HEK293 (cell line): ENCODE data around the gene PPP1R1C.

Experiments used
- CTCF ChIA-PET: fragments of 350-600 bp; formaldehyde crosslinking; extraction: SDS; loops from one replicate; lab custom pipeline; 2021; ENCODE audit warnings: antibody characterized with exemption; lab: Yijun Ruan, JAX
- POLR2A ChIA-PET: fragments of 300-600 bp; formaldehyde crosslinking; extraction: SDS; loops from one replicate; lab custom pipeline; 2020; ENCODE audit warnings: antibody characterized with exemption, inconsistent platforms; lab: Yijun Ruan, JAX
- H3K27ac ChIP-seq: fragments of 200-500 bp; sonication (Bioruptor generic); 2 replicates; pipeline ENCODE4 v1.5.1; 2014; ENCODE audit warnings: low read depth, low read length, control low read depth, inconsistent platforms; ENCODE audit errors: extremely low read depth
- H3K36me3 ChIP-seq, 2 experiments: fragments of 200-500 bp in 1 of 2; sonication (Bioruptor generic) in 1 of 2; 1 replicate in 1 of 2; 2 replicates in 1 of 2; pipeline ENCODE4 v1.5.1; 2014 to 2017; ENCODE audit warnings: inconsistent platforms in 2 of 2, low read length in 2 of 2; ENCODE audit not compliant: control insufficient read depth in 2 of 2, insufficient read depth in 1 of 2
- H3K4me1 ChIP-seq: fragments of 200-500 bp; sonication (Bioruptor generic); 2 replicates; pipeline ENCODE4 v1.5.1; 2014; ENCODE audit warnings: mild to moderate bottlenecking, low read length, inconsistent platforms; ENCODE audit not compliant: control insufficient read depth, insufficient read depth
- H3K4me3 ChIP-seq: 2 replicates; pipeline ENCODE4 v1.5.1; 2011; ENCODE audit warnings: low read depth, mild to moderate bottlenecking, control low read depth, low read length, moderate library complexity
- H3K9me3 ChIP-seq: fragments of 200-500 bp; sonication (Bioruptor generic); 2 replicates; pipeline ENCODE4 v1.5.1; 2014; ENCODE audit warnings: low read depth, low read length, inconsistent platforms; ENCODE audit not compliant: control insufficient read depth, insufficient read depth
- REPIN1 ChIP-seq: fragments of 450-650 bp; formaldehyde crosslinking; IDR thresholded peaks from 2 replicates; pipeline ENCODE4 v1.5.1; 2017; ENCODE audit warnings: missing biosample characterization, missing genetic modification characterization, low read depth
- SP2 ChIP-seq: fragments of 450-650 bp; formaldehyde crosslinking; IDR thresholded peaks from 2 replicates; pipeline ENCODE4 v1.5.1; 2016; ENCODE audit warnings: missing biosample characterization, missing genetic modification characterization
- TCF7L2 ChIP-seq: IDR thresholded peaks from 2 replicates; pipeline ENCODE4 v1.6.1; 2011; ENCODE audit warnings: low read depth, mild to moderate bottlenecking, inconsistent platforms, low read length, moderate library complexity, borderline replicate concordance
- ZNF155 ChIP-seq: fragments of 450-650 bp; formaldehyde crosslinking; IDR thresholded peaks from 2 replicates; pipeline ENCODE4 v1.5.1; 2016; ENCODE audit warnings: missing biosample characterization, missing genetic modification characterization
- ZNF174 ChIP-seq: fragments of 450-650 bp; formaldehyde crosslinking; IDR thresholded peaks from 2 replicates; pipeline ENCODE4 v1.5.0; 2017; ENCODE audit warnings: missing biosample characterization, mild to moderate bottlenecking, missing genetic modification characterization
- ZNF214 ChIP-seq: fragments of 450-650 bp; formaldehyde crosslinking; IDR thresholded peaks from 2 replicates; pipeline ENCODE4 v1.5.1; 2017; ENCODE audit warnings: missing biosample characterization, mild to moderate bottlenecking, missing genetic modification characterization, borderline replicate concordance
- ZNF311 ChIP-seq: fragments of 450-650 bp; formaldehyde crosslinking; IDR thresholded peaks from 2 replicates; pipeline ENCODE4 v1.5.1; 2017; ENCODE audit warnings: missing biosample characterization, missing genetic modification characterization, borderline replicate concordance
- ZNF48 ChIP-seq: fragments of 450-650 bp; formaldehyde crosslinking; IDR thresholded peaks from 2 replicates; pipeline ENCODE4 v1.5.1; 2016; ENCODE audit warnings: missing biosample characterization, missing genetic modification characterization
- ZNF548 ChIP-seq: fragments of 450-650 bp; formaldehyde crosslinking; IDR thresholded peaks from 2 replicates; pipeline ENCODE4 v1.5.1; 2016; ENCODE audit warnings: missing biosample characterization, missing genetic modification characterization
- ZNF585B ChIP-seq: fragments of 450-650 bp; formaldehyde crosslinking; IDR thresholded peaks from 2 replicates; pipeline ENCODE4 v1.5.1; 2016; ENCODE audit warnings: missing biosample characterization, missing genetic modification characterization
- ZNF624 ChIP-seq: fragments of 450-650 bp; formaldehyde crosslinking; IDR thresholded peaks from 2 replicates; pipeline ENCODE4 v1.5.1; 2017; ENCODE audit warnings: missing biosample characterization, missing genetic modification characterization
- ZNF701 ChIP-seq: fragments of 450-650 bp; formaldehyde crosslinking; IDR thresholded peaks from 2 replicates; pipeline ENCODE4 v1.5.1; 2016; ENCODE audit warnings: missing biosample characterization, missing genetic modification characterization
- ZNF768 ChIP-seq: fragments of 450-650 bp; formaldehyde crosslinking; IDR thresholded peaks from 2 replicates; pipeline ENCODE4 v1.5.1; 2018; ENCODE audit warnings: missing biosample characterization, mild to moderate bottlenecking, missing genetic modification characterization
- ZNF776 ChIP-seq: fragments of 450-650 bp; formaldehyde crosslinking; IDR thresholded peaks from 2 replicates; pipeline ENCODE4 v1.5.0; 2017; ENCODE audit warnings: missing biosample characterization, missing genetic modification characterization, borderline replicate concordance
- ZSCAN16 ChIP-seq: fragments of 450-650 bp; formaldehyde crosslinking; IDR thresholded peaks from 2 replicates; pipeline ENCODE4 v1.5.1; 2016; ENCODE audit warnings: missing biosample characterization, missing genetic modification characterization
- ZXDB ChIP-seq: fragments of 450-650 bp; formaldehyde crosslinking; IDR thresholded peaks from 2 replicates; pipeline ENCODE4 v1.5.1; 2016; ENCODE audit warnings: missing biosample characterization, missing genetic modification characterization
- TF ChIP-seq, protein P1 (sequence below): fragments of 450-650 bp; formaldehyde crosslinking; IDR thresholded peaks from 2 replicates; pipeline ENCODE4 v1.5.1; 2016; ENCODE audit warnings: missing biosample characterization, missing genetic modification characterization
- TF ChIP-seq, protein P2 (sequence below): fragments of 450-650 bp; formaldehyde crosslinking; IDR thresholded peaks from 2 replicates; pipeline ENCODE4 v1.5.1; 2016; ENCODE audit warnings: missing biosample characterization, missing genetic modification characterization
- TF ChIP-seq, protein P3 (sequence below): fragments of 450-650 bp; formaldehyde crosslinking; IDR thresholded peaks from 2 replicates; pipeline ENCODE4 v1.5.1; 2016; ENCODE audit warnings: missing biosample characterization, missing genetic modification characterization
- TF ChIP-seq, protein P4 (sequence below): IDR thresholded peaks from 2 replicates; pipeline ENCODE4 v1.6.1; 2011; ENCODE audit warnings: mild to moderate bottlenecking, low read depth, low read length, borderline replicate concordance

Gene PPP1R1C

DNA sequence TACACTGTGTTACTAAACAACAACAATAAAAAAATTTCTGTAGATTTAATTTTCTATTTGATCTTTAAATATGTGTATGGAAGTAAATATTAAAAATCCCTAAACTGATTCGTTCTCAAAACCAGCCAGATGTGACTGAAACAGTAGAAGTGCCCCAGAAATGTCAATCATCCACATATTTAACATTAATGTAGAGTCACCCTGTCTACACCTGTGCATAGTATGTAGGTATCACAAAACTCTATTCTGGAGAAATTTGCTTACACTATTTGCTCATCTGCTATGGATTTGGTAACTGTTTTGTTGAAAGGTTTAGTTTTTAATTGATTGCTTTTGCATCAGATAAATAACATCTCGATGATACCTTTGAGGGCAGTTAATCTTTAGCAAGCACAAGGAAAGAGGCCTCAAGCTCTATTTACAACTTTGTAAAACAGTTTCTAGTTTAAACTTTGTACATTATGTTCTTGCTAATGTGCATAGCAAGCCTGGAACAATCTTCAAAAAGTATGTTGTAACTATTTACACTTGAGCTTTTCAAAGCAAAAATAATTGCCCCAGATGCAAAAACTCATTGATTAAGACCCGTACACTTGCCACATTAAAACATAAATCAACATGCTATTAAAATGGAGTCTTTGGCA lies 76.8 kb downstream of the PPP1R1C start (continued):
- no peak for TF ChIP-seq ZNF701 (tag by site-specific recombination)
- TF ChIP-seq, protein P1, sequence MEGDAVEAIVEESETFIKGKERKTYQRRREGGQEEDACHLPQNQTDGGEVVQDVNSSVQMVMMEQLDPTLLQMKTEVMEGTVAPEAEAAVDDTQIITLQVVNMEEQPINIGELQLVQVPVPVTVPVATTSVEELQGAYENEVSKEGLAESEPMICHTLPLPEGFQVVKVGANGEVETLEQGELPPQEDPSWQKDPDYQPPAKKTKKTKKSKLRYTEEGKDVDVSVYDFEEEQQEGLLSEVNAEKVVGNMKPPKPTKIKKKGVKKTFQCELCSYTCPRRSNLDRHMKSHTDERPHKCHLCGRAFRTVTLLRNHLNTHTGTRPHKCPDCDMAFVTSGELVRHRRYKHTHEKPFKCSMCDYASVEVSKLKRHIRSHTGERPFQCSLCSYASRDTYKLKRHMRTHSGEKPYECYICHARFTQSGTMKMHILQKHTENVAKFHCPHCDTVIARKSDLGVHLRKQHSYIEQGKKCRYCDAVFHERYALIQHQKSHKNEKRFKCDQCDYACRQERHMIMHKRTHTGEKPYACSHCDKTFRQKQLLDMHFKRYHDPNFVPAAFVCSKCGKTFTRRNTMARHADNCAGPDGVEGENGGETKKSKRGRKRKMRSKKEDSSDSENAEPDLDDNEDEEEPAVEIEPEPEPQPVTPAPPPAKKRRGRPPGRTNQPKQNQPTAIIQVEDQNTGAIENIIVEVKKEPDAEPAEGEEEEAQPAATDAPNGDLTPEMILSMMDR (tag by site-specific recombination), result no peak

DNA sequence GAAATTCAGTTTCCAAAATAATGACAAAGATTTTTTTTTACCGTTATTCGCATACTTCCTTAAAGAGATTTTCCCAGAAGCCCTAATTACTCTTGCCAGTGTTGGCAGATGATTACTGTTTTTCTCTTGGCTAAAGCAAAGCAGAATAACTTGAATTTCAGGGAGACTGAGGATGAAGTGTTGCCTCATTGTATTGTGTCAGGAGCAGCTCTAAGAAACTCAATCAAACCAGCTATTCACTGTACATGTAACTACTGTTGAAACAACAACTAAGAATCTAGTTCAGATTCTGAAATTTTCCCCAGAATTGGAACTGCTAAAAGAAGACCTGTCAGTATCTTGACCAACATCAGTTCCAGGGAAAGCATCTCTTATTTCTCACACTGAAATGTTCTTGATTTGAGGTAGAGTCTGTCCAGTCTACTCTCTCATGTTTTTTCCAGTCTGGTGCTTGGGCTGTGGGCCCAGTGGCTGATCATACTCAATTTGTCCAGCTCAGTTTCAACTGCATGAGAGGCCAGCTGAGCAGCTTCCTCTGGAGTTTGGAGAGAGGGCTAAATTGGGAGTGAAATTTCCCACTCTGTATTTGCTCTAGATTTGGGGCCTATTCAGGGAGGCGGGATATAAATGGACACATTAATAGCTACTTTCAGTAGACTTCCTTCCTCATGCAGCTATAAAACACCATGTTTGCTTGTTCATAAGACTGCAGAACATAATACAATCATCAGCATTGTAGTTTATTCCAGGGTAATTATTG lies 78.5 kb downstream of the PPP1R1C start:
- POLR2A ChIA-PET, result no interaction called here
- Histone ChIP-seq H3K36me3 (no peaks in the 10 kb centered on the region), H3K9me3 (no peaks in the 10 kb centered on the region), H3K4me1 (no peaks in the 10 kb centered on the region), H3K27ac (no peak overlapping the region), H3K4me3 (no peak overlapping the region)
- CTCF ChIA-PET, result interaction anchor here (0.6 to 1.1 kb wide), 2 partner anchors 14 to 89 kb away, joined by 3 to 5 read pairs; no protein-coding TSS in a partner anchor
- TF ChIP-seq ZNF48, result no peak
- TF ChIP-seq, protein P2, sequence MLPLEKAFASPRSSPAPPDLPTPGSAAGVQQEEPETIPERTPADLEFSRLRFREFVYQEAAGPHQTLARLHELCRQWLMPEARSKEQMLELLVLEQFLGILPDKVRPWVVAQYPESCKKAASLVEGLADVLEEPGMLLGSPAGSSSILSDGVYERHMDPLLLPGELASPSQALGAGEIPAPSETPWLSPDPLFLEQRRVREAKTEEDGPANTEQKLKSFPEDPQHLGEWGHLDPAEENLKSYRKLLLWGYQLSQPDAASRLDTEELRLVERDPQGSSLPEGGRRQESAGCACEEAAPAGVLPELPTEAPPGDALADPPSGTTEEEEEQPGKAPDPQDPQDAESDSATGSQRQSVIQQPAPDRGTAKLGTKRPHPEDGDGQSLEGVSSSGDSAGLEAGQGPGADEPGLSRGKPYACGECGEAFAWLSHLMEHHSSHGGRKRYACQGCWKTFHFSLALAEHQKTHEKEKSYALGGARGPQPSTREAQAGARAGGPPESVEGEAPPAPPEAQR (tag by site-specific recombination), result no peak
- TF ChIP-seq ZNF624 (tag by site-specific recombination), result no peak
- TF ChIP-seq ZNF585B (tag by site-specific recombination), result no peak
- TF ChIP-seq, protein P3, sequence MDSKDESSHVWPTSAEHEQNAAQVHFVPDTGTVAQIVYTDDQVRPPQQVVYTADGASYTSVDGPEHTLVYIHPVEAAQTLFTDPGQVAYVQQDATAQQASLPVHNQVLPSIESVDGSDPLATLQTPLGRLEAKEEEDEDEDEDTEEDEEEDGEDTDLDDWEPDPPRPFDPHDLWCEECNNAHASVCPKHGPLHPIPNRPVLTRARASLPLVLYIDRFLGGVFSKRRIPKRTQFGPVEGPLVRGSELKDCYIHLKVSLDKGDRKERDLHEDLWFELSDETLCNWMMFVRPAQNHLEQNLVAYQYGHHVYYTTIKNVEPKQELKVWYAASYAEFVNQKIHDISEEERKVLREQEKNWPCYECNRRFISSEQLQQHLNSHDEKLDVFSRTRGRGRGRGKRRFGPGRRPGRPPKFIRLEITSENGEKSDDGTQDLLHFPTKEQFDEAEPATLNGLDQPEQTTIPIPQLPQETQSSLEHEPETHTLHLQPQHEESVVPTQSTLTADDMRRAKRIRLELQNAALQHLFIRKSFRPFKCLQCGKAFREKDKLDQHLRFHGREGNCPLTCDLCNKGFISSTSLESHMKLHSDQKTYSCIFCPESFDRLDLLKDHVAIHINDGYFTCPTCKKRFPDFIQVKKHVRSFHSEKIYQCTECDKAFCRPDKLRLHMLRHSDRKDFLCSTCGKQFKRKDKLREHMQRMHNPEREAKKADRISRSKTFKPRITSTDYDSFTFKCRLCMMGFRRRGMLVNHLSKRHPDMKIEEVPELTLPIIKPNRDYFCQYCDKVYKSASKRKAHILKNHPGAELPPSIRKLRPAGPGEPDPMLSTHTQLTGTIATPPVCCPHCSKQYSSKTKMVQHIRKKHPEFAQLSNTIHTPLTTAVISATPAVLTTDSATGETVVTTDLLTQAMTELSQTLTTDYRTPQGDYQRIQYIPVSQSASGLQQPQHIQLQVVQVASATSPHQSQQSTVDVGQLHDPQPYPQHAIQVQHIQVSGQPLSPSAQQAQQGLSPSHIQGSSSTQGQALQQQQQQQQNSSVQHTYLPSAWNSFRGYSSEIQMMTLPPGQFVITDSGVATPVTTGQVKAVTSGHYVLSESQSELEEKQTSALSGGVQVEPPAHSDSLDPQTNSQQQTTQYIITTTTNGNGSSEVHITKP (tag by site-specific recombination), result no peak
- no peak for TF ChIP-seq ZNF155
- TF ChIP-seq TCF7L2, result no peak
- TF ChIP-seq, protein P4, sequence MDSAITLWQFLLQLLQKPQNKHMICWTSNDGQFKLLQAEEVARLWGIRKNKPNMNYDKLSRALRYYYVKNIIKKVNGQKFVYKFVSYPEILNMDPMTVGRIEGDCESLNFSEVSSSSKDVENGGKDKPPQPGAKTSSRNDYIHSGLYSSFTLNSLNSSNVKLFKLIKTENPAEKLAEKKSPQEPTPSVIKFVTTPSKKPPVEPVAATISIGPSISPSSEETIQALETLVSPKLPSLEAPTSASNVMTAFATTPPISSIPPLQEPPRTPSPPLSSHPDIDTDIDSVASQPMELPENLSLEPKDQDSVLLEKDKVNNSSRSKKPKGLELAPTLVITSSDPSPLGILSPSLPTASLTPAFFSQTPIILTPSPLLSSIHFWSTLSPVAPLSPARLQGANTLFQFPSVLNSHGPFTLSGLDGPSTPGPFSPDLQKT, result no peak
- TF ChIP-seq ZNF548 (tag by site-specific recombination), result no peak
- TF ChIP-seq ZNF768, result no peak
- no peak for TF ChIP-seq REPIN1 (tag by site-specific recombination)
- no peak for TF ChIP-seq ZXDB (tag by site-specific recombination)
- TF ChIP-seq SP2 (tag by site-specific recombination), result no peak
- TF ChIP-seq ZNF311 (tag by site-specific recombination), result no peak
- no peak for TF ChIP-seq ZNF174
- no peak for TF ChIP-seq ZSCAN16 (tag by site-specific recombination)
- TF ChIP-seq ZNF214 (tag by site-specific recombination), result no peak
- TF ChIP-seq ZNF776 (tag by site-specific recombination), result no peak
- TF ChIP-seq, all 188 proteins: peak for 0
